GM12872 (cell line): Measurements from ENCODE around the gene GTSF1L.
A peak's percentile ranks its signal among the peaks of the same experiment; 100 is the strongest.

Experiments used
- TF ChIP-seq, protein P1 (sequence below): IDR thresholded peaks from 3 replicates; pipeline ENCODE4 v1.5.1; 2011; ENCODE audit warnings: low read depth, mild to moderate bottlenecking, low read length, moderate library complexity; ENCODE audit not compliant: insufficient read depth

GTSF1L gene

GRCh38 chr20:43695571-43695970 is 31.2 kb downstream of the GTSF1L start:
- TF ChIP-seq, protein P1, sequence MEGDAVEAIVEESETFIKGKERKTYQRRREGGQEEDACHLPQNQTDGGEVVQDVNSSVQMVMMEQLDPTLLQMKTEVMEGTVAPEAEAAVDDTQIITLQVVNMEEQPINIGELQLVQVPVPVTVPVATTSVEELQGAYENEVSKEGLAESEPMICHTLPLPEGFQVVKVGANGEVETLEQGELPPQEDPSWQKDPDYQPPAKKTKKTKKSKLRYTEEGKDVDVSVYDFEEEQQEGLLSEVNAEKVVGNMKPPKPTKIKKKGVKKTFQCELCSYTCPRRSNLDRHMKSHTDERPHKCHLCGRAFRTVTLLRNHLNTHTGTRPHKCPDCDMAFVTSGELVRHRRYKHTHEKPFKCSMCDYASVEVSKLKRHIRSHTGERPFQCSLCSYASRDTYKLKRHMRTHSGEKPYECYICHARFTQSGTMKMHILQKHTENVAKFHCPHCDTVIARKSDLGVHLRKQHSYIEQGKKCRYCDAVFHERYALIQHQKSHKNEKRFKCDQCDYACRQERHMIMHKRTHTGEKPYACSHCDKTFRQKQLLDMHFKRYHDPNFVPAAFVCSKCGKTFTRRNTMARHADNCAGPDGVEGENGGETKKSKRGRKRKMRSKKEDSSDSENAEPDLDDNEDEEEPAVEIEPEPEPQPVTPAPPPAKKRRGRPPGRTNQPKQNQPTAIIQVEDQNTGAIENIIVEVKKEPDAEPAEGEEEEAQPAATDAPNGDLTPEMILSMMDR, result no peak

DNA sequence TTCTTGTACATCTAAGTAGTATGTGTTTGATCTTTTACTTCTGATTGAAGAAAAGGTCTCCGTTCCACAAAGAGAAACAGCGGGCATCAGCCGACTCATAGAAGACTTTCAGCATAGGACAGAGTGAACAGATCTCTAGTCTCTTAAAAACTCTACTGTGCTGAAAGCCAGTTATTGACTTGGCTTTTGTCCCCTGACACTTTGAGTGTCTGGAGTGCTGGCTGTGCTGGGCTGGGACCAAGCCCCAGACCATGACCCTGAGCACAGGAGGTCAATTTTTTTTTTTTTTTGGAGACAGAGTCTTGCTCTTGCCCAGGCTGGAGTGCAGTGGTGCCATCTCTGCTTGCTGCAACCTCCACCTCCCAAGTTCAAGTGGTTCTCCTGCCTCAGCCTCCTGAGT is 32.0 kb downstream of the GTSF1L start:
- TF ChIP-seq, protein P1, result no peak

- TF ChIP-seq, protein P1, result peak; percentile 85
These were observed 34.8 kb downstream of the GTSF1L start for GRCh38 chr20:43691928-43692524.

DNA sequence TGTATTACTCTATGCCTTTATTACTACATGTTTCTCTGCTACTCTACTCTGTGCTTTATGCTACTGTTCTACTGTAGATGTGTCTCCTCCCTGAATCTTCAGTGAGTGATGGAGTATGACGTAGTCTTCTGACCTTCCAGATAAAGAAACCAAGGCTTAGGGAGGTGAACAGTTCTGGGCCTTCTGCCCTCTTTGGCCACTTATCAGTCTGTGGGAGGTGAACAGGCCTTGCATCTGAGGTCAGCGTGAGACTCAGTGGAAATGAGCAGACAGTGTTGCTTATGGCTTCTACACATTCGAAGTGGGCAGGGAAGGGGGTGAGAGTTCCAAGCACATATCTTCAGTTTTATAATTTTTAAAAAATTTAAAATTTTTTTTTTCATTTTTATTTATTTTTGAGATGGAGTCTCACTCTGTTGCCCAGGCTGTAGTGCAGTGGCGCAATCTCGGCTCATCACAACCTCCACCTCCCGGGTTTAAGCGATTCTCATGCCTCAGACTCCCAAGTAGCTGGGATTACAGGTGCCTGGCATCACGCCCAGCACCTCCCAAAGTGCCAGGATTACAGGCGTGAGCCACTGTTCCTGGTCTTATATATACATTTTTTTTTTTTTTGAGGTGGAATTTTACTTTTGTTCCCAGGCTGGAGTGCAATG is 35.7 kb downstream of the GTSF1L start:
- TF ChIP-seq, protein P1, result no peak

GRCh38 chr20:43689165-43689564 is 37.6 kb downstream of the GTSF1L start:
- TF ChIP-seq, protein P1, result no peak

DNA sequence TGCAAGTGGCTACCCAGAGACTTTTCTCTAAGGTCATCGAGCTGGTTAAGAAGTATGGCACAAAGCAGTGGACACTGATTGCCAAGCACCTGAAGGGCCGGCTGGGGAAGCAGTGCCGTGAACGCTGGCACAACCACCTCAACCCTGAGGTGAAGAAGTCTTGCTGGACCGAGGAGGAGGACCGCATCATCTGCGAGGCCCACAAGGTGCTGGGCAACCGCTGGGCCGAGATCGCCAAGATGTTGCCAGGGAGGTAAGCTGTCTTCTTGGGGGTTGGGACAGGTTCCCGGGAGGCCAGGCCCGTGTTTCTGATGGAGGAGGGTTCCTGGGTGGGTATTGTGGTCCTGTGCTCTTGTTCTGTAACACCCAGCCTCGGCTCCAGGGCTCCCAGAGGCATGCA is 40.0 kb downstream of the GTSF1L start:
- TF ChIP-seq, protein P1, result no peak

- TF ChIP-seq, protein P1, result no peak
These were observed 44.4 kb downstream of the GTSF1L start for GRCh38 chr20:43682446-43682845.
